H9 (cell line): Measurements from ENCODE around the gene TSPAN18. TPM values are rescaled to one million over a fixed set of nuclear protein-coding genes. Genes with fewer than 3 reads are reported as not detected.

Experiments
- DNase-seq: peaks from one replicate; pipeline ENCODE4 v3.0.0-alpha.2; 2017
- H2AFZ ChIP-seq: one replicate; pipeline ENCODE4 v1.6.1; 2013; ENCODE audit warnings: mild to moderate bottlenecking, low read length, control low read depth, moderate library complexity
- H2AK5ac ChIP-seq: 2 replicates; pipeline ENCODE4 v1.6.1; 2013; ENCODE audit warnings: low read length, control low read depth, mixed read lengths; ENCODE audit not compliant: insufficient read length
- H2BK120ac ChIP-seq: one replicate; pipeline ENCODE4 v1.6.1; 2013; ENCODE audit warnings: low read depth, mild to moderate bottlenecking, low read length, control low read depth, inconsistent platforms; ENCODE audit not compliant: poor library complexity, severe bottlenecking
- H2BK12ac ChIP-seq: 2 replicates; pipeline ENCODE4 v1.6.1; 2013; ENCODE audit warnings: low read length, control low read depth, mixed read lengths, low read depth; ENCODE audit not compliant: insufficient read length
- H2BK15ac ChIP-seq: 2 replicates; pipeline ENCODE4 v1.6.1; 2013; ENCODE audit warnings: low read depth, low read length, control low read depth
- H2BK20ac ChIP-seq: one replicate; pipeline ENCODE4 v1.6.1; 2013; ENCODE audit warnings: low read depth, mild to moderate bottlenecking, low read length, control low read depth, inconsistent platforms; ENCODE audit not compliant: poor library complexity, severe bottlenecking
- H2BK5ac ChIP-seq: 2 replicates; pipeline ENCODE4 v1.6.1; 2013; ENCODE audit warnings: low read length, control low read depth, mixed read lengths; ENCODE audit not compliant: insufficient read length
- H3K14ac ChIP-seq: 2 replicates; pipeline ENCODE4 v1.6.1; 2013; ENCODE audit warnings: low read length, control low read depth; ENCODE audit not compliant: insufficient read depth
- H3K18ac ChIP-seq: 2 replicates; pipeline ENCODE4 v1.6.1; 2013; ENCODE audit warnings: low read depth, mild to moderate bottlenecking, mixed read lengths, low read length, control low read depth; ENCODE audit not compliant: insufficient read length
- H3K23ac ChIP-seq: 2 replicates; pipeline ENCODE4 v1.6.1; 2013; ENCODE audit warnings: low read length, control low read depth, mixed read lengths, low read depth; ENCODE audit not compliant: insufficient read length
- H3K23me2 ChIP-seq: 2 replicates; pipeline ENCODE4 v1.6.1; 2013; ENCODE audit warnings: low read depth, mild to moderate bottlenecking, mixed read lengths, low read length, control low read depth; ENCODE audit not compliant: insufficient read length, poor library complexity, severe bottlenecking
- H3K27ac ChIP-seq: 2 replicates; pipeline ENCODE4 v1.5.1; 2013; ENCODE audit warnings: low read length, control low read depth, mixed read lengths, low read depth; ENCODE audit not compliant: insufficient read length
- H3K27me3 ChIP-seq: 2 replicates; pipeline ENCODE4 v1.6.1; 2013; ENCODE audit warnings: low read length, control low read depth, inconsistent platforms; ENCODE audit not compliant: insufficient read depth
- H3K4ac ChIP-seq: 2 replicates; pipeline ENCODE4 v1.6.1; 2013; ENCODE audit warnings: low read depth, mild to moderate bottlenecking, control low read depth, inconsistent platforms, low read length, moderate library complexity
- H3K4me1 ChIP-seq: 2 replicates; pipeline ENCODE4 v1.6.1; 2013; ENCODE audit warnings: low read length, control low read depth, inconsistent platforms; ENCODE audit not compliant: insufficient read depth
- H3K4me2 ChIP-seq: 2 replicates; pipeline ENCODE4 v1.6.1; 2013; ENCODE audit warnings: low read length, control low read depth, mixed read lengths; ENCODE audit not compliant: insufficient read length, insufficient read depth
- H3K56ac ChIP-seq: 2 replicates; pipeline ENCODE4 v1.6.1; 2013; ENCODE audit warnings: low read depth, mild to moderate bottlenecking, mixed read lengths, low read length, control low read depth; ENCODE audit not compliant: insufficient read length
- H3K79me1 ChIP-seq: 2 replicates; pipeline ENCODE4 v1.6.1; 2013; ENCODE audit warnings: low read depth, mild to moderate bottlenecking, moderate library complexity, low read length, control low read depth, inconsistent platforms; ENCODE audit not compliant: insufficient read depth, poor library complexity, severe bottlenecking
- H3K79me2 ChIP-seq: 2 replicates; pipeline ENCODE4 v1.6.1; 2013; ENCODE audit warnings: low read length, control low read depth, inconsistent platforms; ENCODE audit not compliant: insufficient read depth
- H3K9ac ChIP-seq: 2 replicates; pipeline ENCODE4 v1.6.1; 2013; ENCODE audit warnings: low read length, control low read depth, mixed read lengths; ENCODE audit not compliant: insufficient read length; ENCODE audit errors: extremely low read depth
- H3K9me3 ChIP-seq: one replicate; pipeline ENCODE4 v1.6.1; 2013; ENCODE audit warnings: low read depth, low read length, inconsistent platforms; ENCODE audit not compliant: control insufficient read depth
- H3T11ph ChIP-seq: one replicate; pipeline ENCODE4 v1.6.1; 2013; ENCODE audit warnings: mild to moderate bottlenecking, low read length, control low read depth, inconsistent platforms
- H4K20me1 ChIP-seq: one replicate; pipeline ENCODE4 v1.6.1; 2013; ENCODE audit not compliant: control insufficient read depth, insufficient read length, insufficient read depth
- H4K5ac ChIP-seq: 2 replicates; pipeline ENCODE4 v1.6.1; 2013; ENCODE audit warnings: low read depth, mild to moderate bottlenecking, mixed read lengths, low read length, control low read depth; ENCODE audit not compliant: insufficient read length
- H4K8ac ChIP-seq: replicated peaks from 2 replicates; pipeline ENCODE4 v1.6.1; 2013; ENCODE audit warnings: low read length, control low read depth, mixed read lengths, low read depth; ENCODE audit not compliant: insufficient read length
- H4K91ac ChIP-seq: 2 replicates; pipeline ENCODE4 v1.6.1; 2013; ENCODE audit warnings: low read depth, mild to moderate bottlenecking, moderate library complexity, mixed read lengths, low read length, control low read depth; ENCODE audit not compliant: insufficient read length
- H3K27ac Mint-ChIP-seq, 3 experiments: 2 replicates in 2 of 3; 3 replicates in 1 of 3; pipeline ENCODE4 v1.8.0; 2020 to 2021; ENCODE audit warnings: mixed read lengths in 3 of 3, mild to moderate bottlenecking in 1 of 3, moderate library complexity in 1 of 3
- H3K27me3 Mint-ChIP-seq: 2 replicates; pipeline ENCODE4 v1.8.0; 2021; ENCODE audit warnings: low read depth, mild to moderate bottlenecking, moderate library complexity, mixed read lengths
- H3K36me3 Mint-ChIP-seq, 3 experiments: 2 replicates in 2 of 3; 3 replicates in 1 of 3; pipeline ENCODE4 v1.8.0; 2020 to 2021; ENCODE audit warnings: low read depth in 3 of 3, mixed read lengths in 3 of 3; ENCODE audit not compliant: insufficient read depth in 1 of 3
- H3K4me1 Mint-ChIP-seq, 2 experiments: 2 replicates each; pipeline ENCODE4 v1.8.0; 2020; ENCODE audit warnings: mixed read lengths in 2 of 2
- H3K4me3 Mint-ChIP-seq, 2 experiments: 2 replicates in 1 of 2; 3 replicates in 1 of 2; pipeline ENCODE4 v1.8.0; 2020 to 2021; ENCODE audit warnings: mild to moderate bottlenecking in 2 of 2, mixed read lengths in 2 of 2, moderate library complexity in 1 of 2
- H3K9me3 Mint-ChIP-seq, 2 experiments: 2 replicates in 1 of 2; 3 replicates in 1 of 2; pipeline ENCODE4 v1.8.0; 2020; ENCODE audit warnings: mild to moderate bottlenecking in 2 of 2, mixed read lengths in 2 of 2, moderate library complexity in 1 of 2
- CTCF ChIP-seq: fragments of 200-600 bp; sonication (generic); conservative IDR thresholded peaks from 3 replicates; pipeline ENCODE4 v1.8.0; 2021; ENCODE audit warnings: antibody characterized with exemption, mild to moderate bottlenecking
- total RNA-seq: library from RNA; stranded (reverse); gene quantifications from 2 replicates; pipeline ENCODE4 v1.2.1, GENCODE V29; 2021

TSPAN18 gene
- total RNA-seq, 1 experiment from 2014 or later, result 25.3 TPM

GRCh38 chr11:44847316-44847715 is 120.6 kb downstream of the TSPAN18 start:
- H4K20me1 ChIP-seq, result no peaks in the 10 kb centered on the region
- H3K14ac ChIP-seq, result no peak overlapping the region
- Mint-ChIP-seq H3K27ac (0 out of 7 replicates have a peak overlapping the region, but pooled peaks of 1 of the 3 experiments have one; percentile 40), H3K36me3 (peaks cover 13 to 23% (median 15%) of the 10 kb centered on the region in 3 experiments), H3K4me3 (no peak overlapping the region), H3K4me1 (peaks cover 55 to 62% of the 10 kb centered on the region in 2 experiments), H3K9me3 (peaks cover 18 to 24% of the 10 kb centered on the region in 2 experiments), H3K27me3 (peaks cover 6% of the 10 kb centered on the region)
- TF ChIP-seq CTCF, result no peak
- no peak overlapping the region for H2BK15ac ChIP-seq
- no peak overlapping the region for H2BK120ac ChIP-seq
- H3K27ac ChIP-seq, result no peak overlapping the region
- H2BK5ac ChIP-seq, result no peak overlapping the region
- H4K8ac ChIP-seq, result no peak overlapping the region
- H2BK12ac ChIP-seq, result no peak overlapping the region
- H3K9me3 ChIP-seq, result no peaks in the 10 kb centered on the region
- H3K79me1 ChIP-seq, result no peaks in the 10 kb centered on the region
- no peak overlapping the region for H3K4me2 ChIP-seq
- no peak overlapping the region for H3K4ac ChIP-seq
- H3K23me2 ChIP-seq, result no peaks in the 10 kb centered on the region
- peaks cover under 1% of the 10 kb centered on the region; the same call in 1 of the 2 replicates for H3K4me1 ChIP-seq
- no peak overlapping the region for H3K23ac ChIP-seq
- no peak overlapping the region for H2BK20ac ChIP-seq
- no peak overlapping the region for H4K5ac ChIP-seq
- no peak overlapping the region for H3K9ac ChIP-seq
- no peak for DNase-seq
- no peak overlapping the region for H3K18ac ChIP-seq
- no peak overlapping the region for H2AK5ac ChIP-seq
- H3K79me2 ChIP-seq, result no peaks in the 10 kb centered on the region
- H3K27me3 ChIP-seq, result no peaks in the 10 kb centered on the region
- H2AFZ ChIP-seq, result no peak overlapping the region
- H3T11ph ChIP-seq, result no peak overlapping the region
- no peak overlapping the region for H3K56ac ChIP-seq
- H4K91ac ChIP-seq, result no peak overlapping the region
